Neural cell (in vitro differentiated cells): ENCODE measurements around the gene DNHD1. TPM values are rescaled to one million over a fixed set of nuclear protein-coding genes. Genes with fewer than 3 reads are reported as not detected.

Experiments
- H2AFZ ChIP-seq: fragments of 200-600, 300-800 bp; sonication (generic), shearing (Covaris generic); 2 replicates; pipeline ENCODE4 v1.6.0; 2014; ENCODE audit warnings: low read depth, mild to moderate bottlenecking, antibody characterized with exemption, low read length, moderate library complexity
- H3F3A ChIP-seq: fragments of 200-600 bp; shearing (Covaris generic); 2 replicates; pipeline ENCODE4 v1.6.1; 2016; ENCODE audit warnings: mild to moderate bottlenecking, moderate library complexity, mixed read lengths, antibody characterized with exemption, low read length; ENCODE audit not compliant: insufficient read depth, poor library complexity, severe bottlenecking
- H3K27ac ChIP-seq: fragments of 200-600, 300-800 bp; sonication (generic), shearing (Covaris generic); 2 replicates; pipeline ENCODE4 v1.5.1; 2014; ENCODE audit warnings: mild to moderate bottlenecking, low read length, moderate library complexity
- H3K27me3 ChIP-seq: fragments of 300-800, 200-600 bp; sonication (generic), shearing (Covaris generic); 2 replicates; pipeline ENCODE4 v1.6.0; 2014; ENCODE audit warnings: mild to moderate bottlenecking, low read depth, low read length, moderate library complexity; ENCODE audit not compliant: insufficient read depth
- H3K36me3 ChIP-seq: fragments of 300-800, 200-600 bp; sonication (generic), shearing (Covaris generic); 2 replicates; pipeline ENCODE4 v1.5.1; 2014; ENCODE audit warnings: mild to moderate bottlenecking, antibody characterized with exemption, low read length, moderate library complexity; ENCODE audit not compliant: insufficient read depth
- H3K4me2 ChIP-seq: fragments of 300-800, 200-600 bp; sonication (generic), shearing (Covaris generic); 2 replicates; pipeline ENCODE4 v1.6.0; 2014; ENCODE audit warnings: mild to moderate bottlenecking, low read length
- H3K4me3 ChIP-seq: fragments of 300-800, 200-600 bp; sonication (generic), shearing (Covaris generic); 2 replicates; pipeline ENCODE4 v1.5.1; 2014; ENCODE audit warnings: mild to moderate bottlenecking, low read length, moderate library complexity
- H3K79me2 ChIP-seq: fragments of 200-600 bp; shearing (Covaris generic); replicated peaks from 2 replicates; pipeline ENCODE4 v1.6.0; 2014; ENCODE audit warnings: mild to moderate bottlenecking, low read length, moderate library complexity; ENCODE audit not compliant: insufficient read depth
- H3K9ac ChIP-seq: fragments of 300-800, 200-600 bp; sonication (generic), shearing (Covaris generic); 2 replicates; pipeline ENCODE4 v1.6.1; 2016; ENCODE audit warnings: mild to moderate bottlenecking, low read length, mixed read lengths
- H3K9me2 ChIP-seq: fragments of 200-600 bp; shearing (Covaris generic); 2 replicates; pipeline ENCODE4 v1.6.1; 2016; ENCODE audit warnings: mild to moderate bottlenecking, low read length, mixed read lengths; ENCODE audit not compliant: insufficient read depth
- H3K9me3 ChIP-seq: fragments of 200-600, 300-800 bp; sonication (generic), shearing (Covaris generic); 2 replicates; pipeline ENCODE4 v1.6.1; 2016; ENCODE audit warnings: mild to moderate bottlenecking, mixed run types, low read length, moderate library complexity, mixed read lengths
- H4K20me1 ChIP-seq: fragments of 200-600 bp; shearing (Covaris generic); 2 replicates; pipeline ENCODE4 v1.6.1; 2016; ENCODE audit warnings: mild to moderate bottlenecking, mixed run types; ENCODE audit not compliant: insufficient read depth
- EP300 ChIP-seq: fragments of 450-650 bp; conservative IDR thresholded peaks from 2 replicates; pipeline ENCODE4 v1.6.1; 2014; ENCODE audit warnings: antibody characterized with exemption, mild to moderate bottlenecking, moderate library complexity; ENCODE audit not compliant: poor library complexity, severe bottlenecking
- EZH2 ChIP-seq: fragments of 200-600, 300-800 bp; shearing (Covaris generic), sonication (generic); IDR thresholded peaks from 2 replicates; pipeline ENCODE4 v1.6.1; 2014; ENCODE audit warnings: antibody characterized with exemption, low read length, borderline replicate concordance, mild to moderate bottlenecking; ENCODE audit not compliant: insufficient read depth, poor library complexity, severe bottlenecking
- MXI1 ChIP-seq: fragments of 450-650 bp; conservative IDR thresholded peaks from 2 replicates; pipeline ENCODE4 v1.6.1; 2014; ENCODE audit warnings: antibody characterized with exemption, mild to moderate bottlenecking; ENCODE audit not compliant: poor library complexity, severe bottlenecking
- POLR2AphosphoS5 ChIP-seq: IDR thresholded peaks from 2 replicates; pipeline ENCODE4 v1.6.1; 2012
- RAD21 ChIP-seq: fragments of 450-650 bp; conservative IDR thresholded peaks from 2 replicates; pipeline ENCODE4 v1.6.1; 2014; ENCODE audit warnings: antibody characterized with exemption, mild to moderate bottlenecking, moderate library complexity
- SMC3 ChIP-seq: fragments of 450-650 bp; conservative IDR thresholded peaks from 2 replicates; pipeline ENCODE4 v1.6.1; 2014; ENCODE audit warnings: antibody characterized with exemption, mild to moderate bottlenecking, moderate library complexity; ENCODE audit not compliant: poor library complexity
- TAF1 ChIP-seq: IDR thresholded peaks from 2 replicates; pipeline ENCODE4 v1.6.1; 2012; ENCODE audit warnings: low read depth
- polyA plus RNA-seq: library from polyadenylated mRNA; depleted of rRNA; stranded (reverse); fragments of >200 nt; gene quantifications from 2 replicates; pipeline ENCODE4 v1.2.3, GENCODE V29; 2014
- TF ChIP-seq, protein P1 (sequence below): fragments of 450-650 bp; IDR thresholded peaks from 2 replicates; pipeline ENCODE4 v1.5.1; 2014; ENCODE audit warnings: antibody characterized with exemption, mild to moderate bottlenecking, moderate library complexity; ENCODE audit not compliant: poor library complexity, severe bottlenecking
- TF ChIP-seq, protein P2 (sequence below): IDR thresholded peaks from 2 replicates; pipeline ENCODE4 v1.6.1; 2012; ENCODE audit warnings: borderline replicate concordance

DNHD1 gene
- polyA plus RNA-seq, 1 donor from 2014 or later = 5.1 TPM

DNA sequence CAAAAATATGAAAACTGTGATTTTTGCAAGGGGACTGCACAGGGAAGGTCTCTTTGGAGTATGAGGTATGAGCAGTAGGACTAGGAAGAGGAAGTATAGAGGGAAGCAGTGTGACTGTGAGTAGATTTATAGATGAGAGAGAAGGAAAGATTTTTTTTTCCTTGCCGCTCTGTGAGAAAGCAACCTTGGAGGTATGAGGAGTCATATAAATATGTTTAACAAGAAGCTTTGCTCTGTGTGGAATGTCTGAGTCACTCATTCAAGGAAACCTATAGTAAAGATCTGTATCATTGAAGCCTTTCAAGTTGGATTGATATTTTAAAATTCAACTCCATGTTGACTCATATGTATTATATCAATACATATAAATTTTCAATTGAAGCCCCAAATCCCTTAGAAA is 26.2 kb downstream of the DNHD1 start:
- no peaks in the 10 kb centered on the region for H4K20me1 ChIP-seq
- no peak overlapping the region for H3K9ac ChIP-seq
- no peaks in the 10 kb centered on the region for H3K36me3 ChIP-seq
- H3K4me2 ChIP-seq = no peak overlapping the region
- no peaks in the 10 kb centered on the region for H3K9me2 ChIP-seq
- H3K4me3 ChIP-seq = no peak overlapping the region
- H3K27ac ChIP-seq = no peak overlapping the region
- H3K79me2 ChIP-seq = no peaks in the 10 kb centered on the region
- TF ChIP-seq POLR2AphosphoS5 (no peak), MXI1 (no peak), EZH2 (no peak)
- no peaks in the 10 kb centered on the region for H3K27me3 ChIP-seq
- H2AFZ ChIP-seq = no peak overlapping the region
- H3F3A ChIP-seq = no peaks in the 10 kb centered on the region
- no peaks in the 10 kb centered on the region for H3K9me3 ChIP-seq

GRCh38 chr11:6526411-6527135 is 29.5 kb downstream of the DNHD1 start:
- no peaks in the 10 kb centered on the region for H3K9me2 ChIP-seq
- H3K9ac ChIP-seq = no peak overlapping the region
- no peak overlapping the region for H2AFZ ChIP-seq
- no peaks in the 10 kb centered on the region for H3K36me3 ChIP-seq
- no peak for TF ChIP-seq RAD21
- TF ChIP-seq EZH2 = no peak
- no peak for TF ChIP-seq POLR2AphosphoS5
- TF ChIP-seq TAF1 = no peak
- TF ChIP-seq EP300 = no peak
- H3K79me2 ChIP-seq = no peaks in the 10 kb centered on the region
- H3K4me2 ChIP-seq = no peak overlapping the region
- H4K20me1 ChIP-seq = no peaks in the 10 kb centered on the region
- H3F3A ChIP-seq = no peaks in the 10 kb centered on the region
- no peaks in the 10 kb centered on the region for H3K9me3 ChIP-seq
- no peak overlapping the region for H3K4me3 ChIP-seq
- H3K27ac ChIP-seq = no peak overlapping the region
- no peaks in the 10 kb centered on the region for H3K27me3 ChIP-seq

GRCh38 chr11:6529266-6529665 is 32.2 kb downstream of the DNHD1 start:
- Histone ChIP-seq H3K4me2 (no peak overlapping the region), H3F3A (no peaks in the 10 kb centered on the region), H3K79me2 (no peaks in the 10 kb centered on the region), H3K4me3 (no peak overlapping the region), H3K9me3 (no peaks in the 10 kb centered on the region), H3K27ac (no peak overlapping the region), H3K27me3 (no peaks in the 10 kb centered on the region), H2AFZ (no peak overlapping the region), H3K9me2 (no peaks in the 10 kb centered on the region), H3K36me3 (no peaks in the 10 kb centered on the region), H3K9ac (no peak overlapping the region), H4K20me1 (no peaks in the 10 kb centered on the region)
- TF ChIP-seq, protein P1, sequence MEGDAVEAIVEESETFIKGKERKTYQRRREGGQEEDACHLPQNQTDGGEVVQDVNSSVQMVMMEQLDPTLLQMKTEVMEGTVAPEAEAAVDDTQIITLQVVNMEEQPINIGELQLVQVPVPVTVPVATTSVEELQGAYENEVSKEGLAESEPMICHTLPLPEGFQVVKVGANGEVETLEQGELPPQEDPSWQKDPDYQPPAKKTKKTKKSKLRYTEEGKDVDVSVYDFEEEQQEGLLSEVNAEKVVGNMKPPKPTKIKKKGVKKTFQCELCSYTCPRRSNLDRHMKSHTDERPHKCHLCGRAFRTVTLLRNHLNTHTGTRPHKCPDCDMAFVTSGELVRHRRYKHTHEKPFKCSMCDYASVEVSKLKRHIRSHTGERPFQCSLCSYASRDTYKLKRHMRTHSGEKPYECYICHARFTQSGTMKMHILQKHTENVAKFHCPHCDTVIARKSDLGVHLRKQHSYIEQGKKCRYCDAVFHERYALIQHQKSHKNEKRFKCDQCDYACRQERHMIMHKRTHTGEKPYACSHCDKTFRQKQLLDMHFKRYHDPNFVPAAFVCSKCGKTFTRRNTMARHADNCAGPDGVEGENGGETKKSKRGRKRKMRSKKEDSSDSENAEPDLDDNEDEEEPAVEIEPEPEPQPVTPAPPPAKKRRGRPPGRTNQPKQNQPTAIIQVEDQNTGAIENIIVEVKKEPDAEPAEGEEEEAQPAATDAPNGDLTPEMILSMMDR = no peak
- TF ChIP-seq RAD21 (no peak), EZH2 (no peak), POLR2AphosphoS5 (no peak), TAF1 (no peak), MXI1 (no peak), SMC3 (no peak), EP300 (no peak)
- TF ChIP-seq, protein P2, sequence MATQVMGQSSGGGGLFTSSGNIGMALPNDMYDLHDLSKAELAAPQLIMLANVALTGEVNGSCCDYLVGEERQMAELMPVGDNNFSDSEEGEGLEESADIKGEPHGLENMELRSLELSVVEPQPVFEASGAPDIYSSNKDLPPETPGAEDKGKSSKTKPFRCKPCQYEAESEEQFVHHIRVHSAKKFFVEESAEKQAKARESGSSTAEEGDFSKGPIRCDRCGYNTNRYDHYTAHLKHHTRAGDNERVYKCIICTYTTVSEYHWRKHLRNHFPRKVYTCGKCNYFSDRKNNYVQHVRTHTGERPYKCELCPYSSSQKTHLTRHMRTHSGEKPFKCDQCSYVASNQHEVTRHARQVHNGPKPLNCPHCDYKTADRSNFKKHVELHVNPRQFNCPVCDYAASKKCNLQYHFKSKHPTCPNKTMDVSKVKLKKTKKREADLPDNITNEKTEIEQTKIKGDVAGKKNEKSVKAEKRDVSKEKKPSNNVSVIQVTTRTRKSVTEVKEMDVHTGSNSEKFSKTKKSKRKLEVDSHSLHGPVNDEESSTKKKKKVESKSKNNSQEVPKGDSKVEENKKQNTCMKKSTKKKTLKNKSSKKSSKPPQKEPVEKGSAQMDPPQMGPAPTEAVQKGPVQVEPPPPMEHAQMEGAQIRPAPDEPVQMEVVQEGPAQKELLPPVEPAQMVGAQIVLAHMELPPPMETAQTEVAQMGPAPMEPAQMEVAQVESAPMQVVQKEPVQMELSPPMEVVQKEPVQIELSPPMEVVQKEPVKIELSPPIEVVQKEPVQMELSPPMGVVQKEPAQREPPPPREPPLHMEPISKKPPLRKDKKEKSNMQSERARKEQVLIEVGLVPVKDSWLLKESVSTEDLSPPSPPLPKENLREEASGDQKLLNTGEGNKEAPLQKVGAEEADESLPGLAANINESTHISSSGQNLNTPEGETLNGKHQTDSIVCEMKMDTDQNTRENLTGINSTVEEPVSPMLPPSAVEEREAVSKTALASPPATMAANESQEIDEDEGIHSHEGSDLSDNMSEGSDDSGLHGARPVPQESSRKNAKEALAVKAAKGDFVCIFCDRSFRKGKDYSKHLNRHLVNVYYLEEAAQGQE = no peak
